Measurements from ENCODE around the gene CHKB. TPM values are rescaled to one million over a fixed set of nuclear protein-coding genes. Genes with fewer than 3 reads are reported as not detected.

Gene CHKB
- total and polyA plus RNA-seq, 2 of the 8 experiments (the other 6 are each of a cell fraction or from before 2014, with no cell fraction given) = 27.9 to 42.2 TPM

GRCh38 chr22:50582493-50583293 lies at the start of gene CHKB (continued):
- TF ChIP-seq CHD7 (IDR thresholded peaks at IDR 0.05; ENCODE audit: insufficient replicate concordance, low read length) (no peak), USF2 (IDR thresholded peaks at IDR 0.05; ENCODE audit: low read length) (no peak), CBX5 (IDR thresholded peaks at IDR 0.05; ENCODE audit: low read depth, low read length) (no peak), GABPA (IDR thresholded peaks at IDR 0.05; ENCODE audit: borderline replicate concordance, insufficient read depth, low read length) (no peak), SP2 (IDR thresholded peaks at IDR 0.05; ENCODE audit: low read length) (no peak), YY1 (IDR thresholded peaks at IDR 0.05; ENCODE audit: low read depth, low read length) (peak; percentile 84), JUND (IDR thresholded peaks at IDR 0.05; ENCODE audit: low read length) (no peak), SP4 (IDR thresholded peaks at IDR 0.05; ENCODE audit: low read length) (no peak; the same call in 1 of the 2 replicates), TAF7 (optimal IDR thresholded peaks at IDR 0.05; ENCODE audit: borderline replicate concordance, low read depth, low read length) (peak; percentile 24), CREB1 (IDR thresholded peaks at IDR 0.05) (peak; percentile 92)
